RWPE1 (cell line): Measurements from ENCODE around the gene TAB3.

ENCODE experiments used
- CTCF ChIA-PET: fragments of 350-600 bp; sonication (Branson Sonifier 250); formaldehyde crosslinking; extraction: SDS; loops from one replicate; lab custom pipeline; 2021; lab: Yijun Ruan, JAX
- POLR2A ChIA-PET: fragments of 400-600 bp; formaldehyde crosslinking; extraction: SDS; loops from one replicate; lab custom pipeline; 2020; ENCODE audit warnings: antibody characterized with exemption; ENCODE audit not compliant: low non-redundant PET; lab: Yijun Ruan, JAX
- DNase-seq: peaks from one replicate; pipeline ENCODE4 v3.0.0; 2012; ENCODE audit warnings: low spot score
- H3K27ac ChIP-seq: fragments of 450-650 bp; 2 replicates; pipeline ENCODE4 v1.5.1; 2017
- TF ChIP-seq, protein P1 (sequence below): fragments of 450-650 bp; conservative IDR thresholded peaks from 2 replicates; pipeline ENCODE4 v1.5.1; 2017; ENCODE audit warnings: low read depth, mild to moderate bottlenecking

The TAB3 gene

DNA sequence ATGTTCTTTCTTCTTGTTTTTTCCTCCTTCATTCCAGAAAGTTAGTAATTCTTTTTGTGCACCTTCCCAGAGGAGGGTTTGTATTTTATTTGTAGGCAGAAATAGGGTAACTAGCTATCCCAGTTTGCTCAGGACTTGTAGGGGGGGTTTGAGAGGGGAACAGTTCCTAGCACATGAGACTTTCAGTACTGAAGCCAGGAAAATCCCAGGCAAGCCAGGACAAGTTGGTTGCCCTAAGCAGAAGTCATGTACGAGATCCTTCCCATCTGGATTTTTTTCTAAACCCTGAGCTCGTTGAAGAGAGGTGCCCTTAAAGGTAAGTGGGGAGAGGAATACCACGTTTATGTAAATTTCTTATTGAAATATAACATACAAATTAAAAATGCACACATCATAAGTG lies 15.6 kb upstream of the TAB3 start:
- CTCF ChIA-PET = no interaction called here
- TF ChIP-seq, protein P1, sequence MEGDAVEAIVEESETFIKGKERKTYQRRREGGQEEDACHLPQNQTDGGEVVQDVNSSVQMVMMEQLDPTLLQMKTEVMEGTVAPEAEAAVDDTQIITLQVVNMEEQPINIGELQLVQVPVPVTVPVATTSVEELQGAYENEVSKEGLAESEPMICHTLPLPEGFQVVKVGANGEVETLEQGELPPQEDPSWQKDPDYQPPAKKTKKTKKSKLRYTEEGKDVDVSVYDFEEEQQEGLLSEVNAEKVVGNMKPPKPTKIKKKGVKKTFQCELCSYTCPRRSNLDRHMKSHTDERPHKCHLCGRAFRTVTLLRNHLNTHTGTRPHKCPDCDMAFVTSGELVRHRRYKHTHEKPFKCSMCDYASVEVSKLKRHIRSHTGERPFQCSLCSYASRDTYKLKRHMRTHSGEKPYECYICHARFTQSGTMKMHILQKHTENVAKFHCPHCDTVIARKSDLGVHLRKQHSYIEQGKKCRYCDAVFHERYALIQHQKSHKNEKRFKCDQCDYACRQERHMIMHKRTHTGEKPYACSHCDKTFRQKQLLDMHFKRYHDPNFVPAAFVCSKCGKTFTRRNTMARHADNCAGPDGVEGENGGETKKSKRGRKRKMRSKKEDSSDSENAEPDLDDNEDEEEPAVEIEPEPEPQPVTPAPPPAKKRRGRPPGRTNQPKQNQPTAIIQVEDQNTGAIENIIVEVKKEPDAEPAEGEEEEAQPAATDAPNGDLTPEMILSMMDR = no peak
- no peak overlapping the region for H3K27ac ChIP-seq
- DNase-seq = peak; percentile 21
- POLR2A ChIA-PET = no interaction called here

DNA sequence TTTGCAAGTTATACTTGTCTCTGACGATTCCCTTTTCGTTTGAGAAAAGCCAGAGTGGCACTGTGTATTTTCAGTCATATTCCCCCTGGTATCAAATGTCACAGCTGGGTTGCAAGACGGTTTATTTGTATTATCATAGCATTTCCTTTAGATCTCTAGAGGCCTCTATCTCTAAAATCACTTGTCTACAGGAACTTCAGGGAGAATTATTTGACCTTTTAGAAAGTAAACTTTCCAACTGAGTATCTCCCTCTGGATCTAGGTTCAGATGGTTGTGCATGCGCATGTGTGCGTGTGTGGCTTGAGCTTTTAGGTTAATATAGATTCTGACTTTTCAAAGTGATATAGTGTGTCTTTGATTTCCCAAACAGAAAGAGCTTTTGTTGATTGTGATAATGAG lies 15.1 kb upstream of the TAB3 start:
- CTCF ChIA-PET = no interaction called here
- no peak overlapping the region for H3K27ac ChIP-seq
- POLR2A ChIA-PET = no interaction called here
- TF ChIP-seq, protein P1 = no peak
- no peak for DNase-seq

DNA sequence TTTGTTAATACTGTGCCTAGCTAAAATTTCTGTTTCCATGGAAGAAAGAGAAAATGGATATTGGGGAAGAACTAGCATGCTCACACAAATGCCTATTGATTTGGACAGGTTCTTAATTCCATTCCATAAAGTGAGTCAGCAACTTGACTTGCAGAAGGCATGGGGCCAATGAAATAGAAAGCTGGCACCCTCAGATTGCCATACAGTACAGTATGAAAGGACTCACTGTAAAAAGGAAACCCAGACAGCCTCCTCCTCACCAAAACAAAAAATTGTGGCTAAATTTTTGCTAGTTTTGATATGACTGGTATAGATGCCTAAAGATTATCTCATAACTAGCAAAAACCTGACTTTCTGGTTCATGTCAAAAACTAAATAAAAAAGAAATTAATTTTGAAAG lies 11.2 kb upstream of the TAB3 start:
- CTCF ChIA-PET = no interaction called here
- DNase-seq = peak; percentile 21
- no peak overlapping the region for H3K27ac ChIP-seq
- POLR2A ChIA-PET = no interaction called here
- TF ChIP-seq, protein P1 = no peak

DNA sequence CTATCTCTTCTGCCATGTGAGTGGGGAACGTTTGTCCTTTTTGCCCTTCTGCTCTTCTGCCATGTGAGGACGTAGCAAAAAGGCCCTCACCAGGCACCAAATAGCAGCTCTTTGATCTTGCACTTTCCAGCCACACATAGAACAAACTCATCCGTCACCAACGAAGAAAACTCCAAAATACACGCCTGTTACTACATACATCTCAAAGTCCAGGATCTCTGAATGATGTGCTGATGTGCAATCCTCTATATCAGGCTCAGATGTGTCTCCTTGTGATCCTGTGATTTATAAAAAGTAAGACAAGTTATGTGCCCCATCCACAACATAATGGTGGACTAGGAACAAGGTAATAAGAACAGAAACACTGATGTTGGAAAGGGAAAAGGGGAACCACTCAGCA lies 9.8 kb upstream of the TAB3 start:
- no peak overlapping the region for H3K27ac ChIP-seq
- no peak for DNase-seq
- CTCF ChIA-PET = interaction anchor here (0.6 kb wide), 1 partner anchor 53 kb away, joined by 3 read pairs; no protein-coding TSS in a partner anchor
- TF ChIP-seq, protein P1 = no peak
- POLR2A ChIA-PET = no interaction called here

DNA sequence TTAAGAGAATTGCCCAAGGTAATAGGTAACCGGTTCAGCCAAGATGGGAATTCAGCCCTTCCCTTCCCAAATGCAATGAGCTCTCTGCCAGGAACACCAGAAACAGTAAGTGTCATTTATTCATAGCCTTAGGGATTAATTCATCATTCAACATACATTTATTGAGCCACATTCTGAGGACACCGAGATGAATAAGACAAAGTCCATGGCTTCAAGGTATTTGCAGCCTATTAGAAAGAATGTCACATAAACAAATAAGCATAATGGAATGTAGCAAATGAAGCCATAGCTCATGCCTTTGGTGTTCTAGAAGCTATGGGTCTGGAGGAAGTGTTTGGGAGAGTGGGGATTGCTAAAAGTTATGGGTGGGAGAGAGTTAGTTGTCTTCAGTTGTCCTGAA lies 6.3 kb upstream of the TAB3 start:
- H3K27ac ChIP-seq = no peak overlapping the region
- ChIA-PET POLR2A (no interaction called here), CTCF (no interaction called here)
- TF ChIP-seq, protein P1 = no peak
- no peak for DNase-seq

DNA sequence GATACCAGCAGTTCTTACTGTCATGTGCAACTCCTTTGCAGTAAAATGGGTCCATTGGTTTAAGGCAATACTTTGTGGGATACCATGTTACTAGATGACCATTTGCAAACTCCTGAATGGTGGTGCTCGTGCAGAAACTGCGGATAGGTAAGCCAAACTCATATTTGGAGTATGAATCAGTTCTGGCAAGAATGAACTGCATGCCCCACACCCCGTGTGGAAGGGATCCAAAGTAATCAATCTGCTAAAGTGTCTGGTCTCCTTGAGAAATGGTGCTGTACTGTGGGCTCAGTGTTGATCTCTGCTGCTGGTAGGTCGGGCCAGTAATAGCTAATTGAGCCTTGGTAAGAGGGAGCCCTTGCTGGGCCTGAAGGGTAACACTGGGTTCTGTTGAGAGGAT lies 4.2 kb upstream of the TAB3 start:
- TF ChIP-seq, protein P1 = no peak
- CTCF ChIA-PET = interaction anchor here (0.5 kb wide), 1 partner anchor 18 kb away, joined by 3 read pairs; no protein-coding TSS in a partner anchor
- peak; percentile 19 for DNase-seq
- POLR2A ChIA-PET = no interaction called here
- peak overlapping the region; percentile 57; the same call in 1 of the 2 replicates for H3K27ac ChIP-seq
